Measurements from ENCODE around the gene SLC30A9.

Gene SLC30A9

GRCh38 chr4:41999321-41999720 is 9.0 kb downstream of the SLC30A9 start:
- no peak for DNase-seq (ENCODE audit: low read depth)

GRCh38 chr4:42008011-42008786 is 17.9 kb downstream of the SLC30A9 start:
- no peak for DNase-seq (ENCODE audit: low read depth)

- DNase-seq (ENCODE audit: low read depth): no peak
These were observed 25.1 kb downstream of the SLC30A9 start for GRCh38 chr4:42015438-42015837.

GRCh38 chr4:42018451-42018850 is 28.1 kb downstream of the SLC30A9 start:
- DNase-seq (ENCODE audit: low read depth): no peak

- DNase-seq (ENCODE audit: low read depth): no peak
These were observed 58.1 kb downstream of the SLC30A9 start for GRCh38 chr4:42048394-42048793.

GRCh38 chr4:42050516-42051249 is 60.4 kb downstream of the SLC30A9 start:
- no peak for DNase-seq (ENCODE audit: low read depth)

GRCh38 chr4:42066402-42066801 is 76.1 kb downstream of the SLC30A9 start:
- no peak for DNase-seq (ENCODE audit: low read depth)

GRCh38 chr4:42067264-42067663 is 76.9 kb downstream of the SLC30A9 start:
- no peak for DNase-seq (ENCODE audit: low read depth)

GRCh38 chr4:42070463-42070862 is 80.1 kb downstream of the SLC30A9 start:
- no peak for DNase-seq (ENCODE audit: low read depth)

GRCh38 chr4:42074294-42074693 is 84.0 kb downstream of the SLC30A9 start:
- no peak for DNase-seq (ENCODE audit: low read depth)

- no peak for DNase-seq (ENCODE audit: low read depth)
These were observed 88.0 kb downstream of the SLC30A9 start for GRCh38 chr4:42078184-42078801.

GRCh38 chr4:42080306-42080705 is 90.0 kb downstream of the SLC30A9 start:
- DNase-seq (ENCODE audit: low read depth): no peak

- no peak for DNase-seq (ENCODE audit: low read depth)
These were observed 93.5 kb downstream of the SLC30A9 start for GRCh38 chr4:42083816-42084215.

- no peak for DNase-seq (ENCODE audit: low read depth)
These were observed 98.1 kb downstream of the SLC30A9 start for GRCh38 chr4:42088386-42088785.

- DNase-seq (ENCODE audit: low read depth): no peak
These were observed 111.2 kb downstream of the SLC30A9 start for GRCh38 chr4:42101446-42101975.

- no peak for DNase-seq (ENCODE audit: low read depth)
These were observed 114.2 kb downstream of the SLC30A9 start for GRCh38 chr4:42104521-42104920.

GRCh38 chr4:42112846-42113245 is 122.5 kb downstream of the SLC30A9 start:
- DNase-seq (ENCODE audit: low read depth): no peak

- no peak for DNase-seq (ENCODE audit: low read depth)
These were observed 129.6 kb downstream of the SLC30A9 start for GRCh38 chr4:42119886-42120285.

- no peak for DNase-seq (ENCODE audit: low read depth)
These were observed 131.9 kb downstream of the SLC30A9 start for GRCh38 chr4:42122237-42122636.

GRCh38 chr4:42123071-42123644 is 132.8 kb downstream of the SLC30A9 start:
- DNase-seq (ENCODE audit: low read depth): no peak

GRCh38 chr4:42132099-42132498 is 141.8 kb downstream of the SLC30A9 start:
- no peak for DNase-seq (ENCODE audit: low read depth)

- DNase-seq (ENCODE audit: low read depth): no peak
These were observed 142.7 kb downstream of the SLC30A9 start for GRCh38 chr4:42133006-42133405.

All from stimulated activated CD8-positive, alpha-beta memory T cell treated with anti-CD3 and anti-CD28 coated beads, Interleukin-15, amount 100 ng/mL, for 1 hour (primary cell).